Tibial nerve (tissue), 4 donors: ENCODE results near the gene CPXM1. TPM values are rescaled to one million over a fixed set of nuclear protein-coding genes. Genes with fewer than 3 reads are reported as not detected.
"Not testable (repeated sequence)": the region's sequence is repeated elsewhere in the genome, so short reads cannot be mapped to it uniquely, and the experiment has no call there.

Experiments
- DNase-seq, 2 donors: peaks; one replicate each; pipeline ENCODE4 v3.0.0-alpha.2; 2019; ENCODE audit warnings: low spot score in 2 of 2
- H3K27ac ChIP-seq, 4 donors: fragments of 200-600 bp; sonication (generic) in 3 of 4; one replicate each; pipeline ENCODE4 v1.5.1; 2017 to 2019; ENCODE audit warnings: mild to moderate bottlenecking in 1 of 4
- H3K27me3 ChIP-seq, 2 donors: fragments of 200-600 bp; sonication (generic) in 1 of 2; one replicate each; pipeline versions ENCODE4 v1.5.1 to v1.6.0; 2017 to 2019
- H3K36me3 ChIP-seq, 3 donors: fragments of 200-600 bp; sonication (generic); one replicate each; pipeline ENCODE4 v1.5.1; 2018 to 2019
- H3K4me1 ChIP-seq, 4 donors: fragments of 200-600 bp; sonication (generic) in 3 of 4; one replicate each; pipeline ENCODE4 v1.5.1; 2017 to 2019
- H3K4me3 ChIP-seq, 4 donors: fragments of 200-600 bp; sonication (generic) in 3 of 4; one replicate each; pipeline ENCODE4 v1.5.1; 2017 to 2019; ENCODE audit warnings: mild to moderate bottlenecking in 1 of 4, moderate library complexity in 1 of 4
- H3K9me3 ChIP-seq, 4 donors: fragments of 200-600 bp; sonication (generic) in 3 of 4; one replicate each; pipeline ENCODE4 v1.5.1; 2017 to 2019
- CTCF ChIP-seq, 5 experiments: fragments of 200-600 bp in 3 of 5; fragments of 450-650 bp in 2 of 5; sonication (generic) in 3 of 5; IDR thresholded peaks; one replicate each; pipeline ENCODE4 v1.5.1; 2016 to 2019; ENCODE audit warnings: antibody characterized with exemption in 5 of 5, mild to moderate bottlenecking in 3 of 5, moderate library complexity in 2 of 5
- EP300 ChIP-seq, 2 donors: sonication (generic); formaldehyde crosslinking; IDR thresholded peaks; one replicate each; pipeline ENCODE4 v1.6.1; 2017; ENCODE audit warnings: antibody characterized with exemption in 2 of 2, mild to moderate bottlenecking in 1 of 2
- POLR2A ChIP-seq, 2 donors: fragments of 450-650 bp; IDR thresholded peaks; one replicate each; pipeline ENCODE4 v1.6.1; 2017; ENCODE audit warnings: antibody characterized with exemption in 2 of 2, mild to moderate bottlenecking in 2 of 2, moderate library complexity in 2 of 2
- WGBS, 2 donors: methylation state at CpG; one replicate each; pipeline ENCODE4 v1.1.5; 2018; 5-methylcytosine and 5-hydroxymethylcytosine counted together
- total RNA-seq, 4 donors: library from RNA; depleted of rRNA; stranded (reverse); fragments of >200 nt; gene quantifications; one replicate each; pipeline ENCODE4 v1.1.0, GENCODE V29; 2016

The CPXM1 gene
- total RNA-seq, 4 donors from 2014 or later: 1.6 to 3.6 (median 1.9) TPM

- H3K36me3 ChIP-seq: no peaks in the 10 kb centered on the region
- H3K4me3 ChIP-seq: no peak within 1 kb of the TSS
- H3K4me1 ChIP-seq: peaks cover 0 to 11% (median 2%) of the 10 kb centered on the region in 4 donors
- TF ChIP-seq POLR2A (IDR thresholded peaks at IDR 0.05) (no peak), EP300 (IDR thresholded peaks at IDR 0.05) (peak in 1 of 2 donors; percentile 31)
- H3K27me3 ChIP-seq: peaks cover 0 to 11% of the 10 kb centered on the region in 2 donors
- WGBS, 2 donors: 28 to 36% methylated on average over 4 to 5 of the region's 5 CpGs
- peaks cover 0 to 37% (median 4%) of the 10 kb centered on the region in 4 donors for H3K9me3 ChIP-seq
- peak; percentile 52 to 65 for DNase-seq
- H3K27ac ChIP-seq: no peak within 1 kb of the TSS
Observed at GRCh38 chr20:2814587-2815051, 14.2 kb upstream of the CPXM1 start, which contains the start of gene C20orf141. C20orf141 (plus strand) TSS chr20:2814987; CDS start chr20:2815185, 198 bp downstream.

GRCh38 chr20:2814076-2814475 lies 13.6 kb upstream of the CPXM1 start:
- no peak overlapping the region for H3K27ac ChIP-seq
- 93 to 95% methylated on average over 1 of the region's 1 CpG for WGBS, 2 donors

DNA sequence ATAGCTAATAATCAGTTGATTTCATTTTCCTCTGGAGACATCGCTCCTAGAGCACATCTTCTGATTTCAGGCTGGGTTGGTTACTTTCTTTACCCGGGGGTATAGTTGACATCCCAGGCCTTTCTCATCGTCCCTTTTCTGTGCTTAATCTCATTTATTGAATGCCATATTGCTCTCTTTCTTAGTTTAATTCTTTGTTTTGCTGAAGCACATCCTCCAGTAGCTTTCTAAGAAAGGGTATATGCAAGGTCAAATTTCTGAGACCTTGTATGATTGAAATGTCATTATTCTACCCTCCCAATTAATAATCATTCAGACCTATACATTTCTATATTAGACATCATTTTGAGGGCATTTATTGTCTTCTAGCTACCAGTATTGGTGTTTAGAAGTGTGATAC lies 11.8 kb upstream of the CPXM1 start:
- TF ChIP-seq EP300 (IDR thresholded peaks at IDR 0.05) (no peak), CTCF (IDR thresholded peaks at IDR 0.05) (no peak), POLR2A (IDR thresholded peaks at IDR 0.05) (no peak)
- no peak overlapping the region for H3K27ac ChIP-seq
- no peak for DNase-seq
- H3K4me3 ChIP-seq: no peak overlapping the region
- H3K36me3 ChIP-seq: no peaks in the 10 kb centered on the region
- peaks cover 0 to 39% (median 4%) of the 10 kb centered on the region in 4 donors for H3K9me3 ChIP-seq
- H3K4me1 ChIP-seq: peaks cover 0 to 11% (median 2%) of the 10 kb centered on the region in 4 donors
- H3K27me3 ChIP-seq: peaks cover 0 to 22% of the 10 kb centered on the region in 2 donors
- WGBS, 2 donors: 89 to 90% methylated on average over 3 of the region's 3 CpGs

More at GRCh38 chr20:2814076-2814475, 13.6 kb upstream of the CPXM1 start:
- Histone ChIP-seq H3K4me3 (no peak overlapping the region), H3K36me3 (no peaks in the 10 kb centered on the region), H3K27me3 (peaks cover 0 to 7% of the 10 kb centered on the region in 2 donors), H3K4me1 (peaks cover 0 to 11% (median 2%) of the 10 kb centered on the region in 4 donors), H3K9me3 (peaks cover 0 to 39% (median 4%) of the 10 kb centered on the region in 4 donors)
- DNase-seq: no peak
- TF ChIP-seq EP300 (IDR thresholded peaks at IDR 0.05): no peak
- TF ChIP-seq CTCF (IDR thresholded peaks at IDR 0.05): no peak
- TF ChIP-seq POLR2A (IDR thresholded peaks at IDR 0.05): no peak

GRCh38 chr20:2809690-2810089 lies 9.3 kb upstream of the CPXM1 start:
- WGBS, 2 donors: 88 to 90% methylated on average over 10 of the region's 10 CpGs
- H3K27ac ChIP-seq: no peak overlapping the region
- peaks cover 0 to 43% of the 10 kb centered on the region in 2 donors for H3K27me3 ChIP-seq
- TF ChIP-seq EP300 (IDR thresholded peaks at IDR 0.05): no peak
- no peak for TF ChIP-seq CTCF (IDR thresholded peaks at IDR 0.05)
- no peak for TF ChIP-seq POLR2A (IDR thresholded peaks at IDR 0.05)
- peaks cover 0 to 39% (median 4%) of the 10 kb centered on the region in 4 donors for H3K9me3 ChIP-seq
- no peak overlapping the region for H3K4me3 ChIP-seq
- no peaks in the 10 kb centered on the region for H3K36me3 ChIP-seq
- DNase-seq: no peak
- peaks cover 0 to 13% (median 0%) of the 10 kb centered on the region in 4 donors for H3K4me1 ChIP-seq

DNA sequence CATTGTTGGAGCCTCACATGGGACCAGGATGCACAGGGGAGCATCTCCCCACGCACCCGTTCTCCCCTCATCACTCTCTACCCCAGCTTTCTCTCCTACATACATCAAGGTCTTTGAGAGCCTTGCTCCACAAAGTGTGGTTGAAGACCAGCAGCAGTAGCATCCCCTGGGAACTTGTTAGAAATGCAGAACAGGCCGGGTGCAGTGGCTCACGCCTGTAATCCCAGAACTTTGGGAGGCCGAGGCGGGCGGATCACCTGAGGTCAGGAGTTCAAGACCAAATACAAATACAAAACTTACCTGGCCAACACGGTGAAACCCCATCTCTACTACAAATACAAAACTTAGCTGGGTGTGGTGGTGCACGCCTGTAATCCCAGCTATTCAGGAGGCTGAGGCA lies 7.5 kb upstream of the CPXM1 start:
- not testable (repeated sequence) for H3K27ac ChIP-seq, DNase-seq, H3K36me3 ChIP-seq, H3K4me3 ChIP-seq
- H3K9me3 ChIP-seq: peaks cover 0 to 32% (median 4%) of the 10 kb centered on the region in 4 donors
- H3K27me3 ChIP-seq: peaks cover 0 to 60% of the 10 kb centered on the region in 2 donors
- peaks cover 0 to 12% (median 0%) of the 10 kb centered on the region in 4 donors for H3K4me1 ChIP-seq
- 76 to 83% methylated on average over 7 to 9 of the region's 9 CpGs for WGBS, 2 donors

GRCh38 chr20:2807019-2807418 lies 6.6 kb upstream of the CPXM1 start:
- peaks cover 0 to 69% of the 10 kb centered on the region in 2 donors for H3K27me3 ChIP-seq
- peaks cover 0 to 24% (median 3%) of the 10 kb centered on the region in 4 donors for H3K9me3 ChIP-seq
- H3K4me3 ChIP-seq: no peak overlapping the region
- 75 to 80% methylated on average over 3 to 4 of the region's 4 CpGs for WGBS, 2 donors
- no peak for DNase-seq
- no peaks in the 10 kb centered on the region for H3K36me3 ChIP-seq
- H3K27ac ChIP-seq: no peak overlapping the region
- H3K4me1 ChIP-seq: peaks cover 0 to 12% (median 0%) of the 10 kb centered on the region in 4 donors
- TF ChIP-seq EP300 (IDR thresholded peaks at IDR 0.05) (no peak), POLR2A (IDR thresholded peaks at IDR 0.05) (no peak), CTCF (IDR thresholded peaks at IDR 0.05) (no peak)
